ENCODE data around the gene DND1.
"Not testable (repeated sequence)": the region's sequence is repeated elsewhere in the genome, so short reads cannot be mapped to it uniquely, and the experiment has no call there.

The DND1 gene

GRCh38 chr5:140673187-140673976 is at the start of gene DND1:
Gene DND1, minus strand, starts transcription at chr5:140673576. Its CDS starts 34 bp downstream, at chr5:140673542.
- DNase-seq = no peak

GRCh38 chr5:140721395-140721794 is 48.0 kb upstream of the DND1 start:
- not testable (repeated sequence) for DNase-seq

GRCh38 chr5:140720738-140721137 is 47.4 kb upstream of the DND1 start:
- not testable (repeated sequence) for DNase-seq

GRCh38 chr5:140718266-140718592 is 44.9 kb upstream of the DND1 start:
- no peak for DNase-seq

GRCh38 chr5:140716238-140716637 is 42.9 kb upstream of the DND1 start:
- not testable (repeated sequence) for DNase-seq

- no peak for DNase-seq
Measured at GRCh38 chr5:140713562-140714094, 40.3 kb upstream of the DND1 start.

GRCh38 chr5:140711794-140712193 is 38.4 kb upstream of the DND1 start:
- no peak for DNase-seq

GRCh38 chr5:140710899-140711552 is 37.6 kb upstream of the DND1 start:
- DNase-seq = peak; percentile 69

GRCh38 chr5:140708787-140709186 is 35.4 kb upstream of the DND1 start:
- not testable (repeated sequence) for DNase-seq

GRCh38 chr5:140707812-140708211 is 34.4 kb upstream of the DND1 start:
- no peak for DNase-seq

GRCh38 chr5:140700177-140701144 is 27.1 kb upstream of the DND1 start, which contains the start of gene ZMAT2:
Gene ZMAT2, plus strand, starts transcription at chr5:140700447. Its CDS starts 14 bp downstream, at chr5:140700461.
- DNase-seq = peak; percentile 90

GRCh38 chr5:140696891-140697492 is 23.6 kb upstream of the DND1 start:
- no peak for DNase-seq

- DNase-seq = no peak
Measured at GRCh38 chr5:140694276-140694675, 20.9 kb upstream of the DND1 start.

- peak; percentile 95 for DNase-seq
Measured at GRCh38 chr5:140690941-140691924, 17.9 kb upstream of the DND1 start, which contains the start of the genes HARS1 and HARS2. Gene HARS1, minus strand, starts transcription at chr5:140691370. Its CDS starts 66 bp downstream, at chr5:140691304. Gene HARS2, plus strand, starts transcription at chr5:140691455. Its CDS starts 194 bp downstream, at chr5:140691649.

- no peak for DNase-seq
Measured at GRCh38 chr5:140690376-140690932, 17.1 kb upstream of the DND1 start.

GRCh38 chr5:140678993-140679392 is 5.6 kb upstream of the DND1 start:
- DNase-seq = no peak

GRCh38 chr5:140677947-140678346 is 4.6 kb upstream of the DND1 start:
- no peak for DNase-seq

- DNase-seq = no peak
Measured at GRCh38 chr5:140674629-140675028, 1.3 kb upstream of the DND1 start.

GRCh38 chr5:140674211-140674610 is 835 bp upstream of the DND1 start:
- DNase-seq = no peak

GRCh38 chr5:140672455-140673186 is 755 bp downstream of the DND1 start:
- DNase-seq = peak; percentile 72

All from retina (tissue), 1 donor.